EL (cell line): ENCODE data around the gene ESRRG.

Experiments
- DNase-seq: peaks from one replicate; pipeline ENCODE4 v3.0.0-alpha.2; 2016

The ESRRG gene

DNA sequence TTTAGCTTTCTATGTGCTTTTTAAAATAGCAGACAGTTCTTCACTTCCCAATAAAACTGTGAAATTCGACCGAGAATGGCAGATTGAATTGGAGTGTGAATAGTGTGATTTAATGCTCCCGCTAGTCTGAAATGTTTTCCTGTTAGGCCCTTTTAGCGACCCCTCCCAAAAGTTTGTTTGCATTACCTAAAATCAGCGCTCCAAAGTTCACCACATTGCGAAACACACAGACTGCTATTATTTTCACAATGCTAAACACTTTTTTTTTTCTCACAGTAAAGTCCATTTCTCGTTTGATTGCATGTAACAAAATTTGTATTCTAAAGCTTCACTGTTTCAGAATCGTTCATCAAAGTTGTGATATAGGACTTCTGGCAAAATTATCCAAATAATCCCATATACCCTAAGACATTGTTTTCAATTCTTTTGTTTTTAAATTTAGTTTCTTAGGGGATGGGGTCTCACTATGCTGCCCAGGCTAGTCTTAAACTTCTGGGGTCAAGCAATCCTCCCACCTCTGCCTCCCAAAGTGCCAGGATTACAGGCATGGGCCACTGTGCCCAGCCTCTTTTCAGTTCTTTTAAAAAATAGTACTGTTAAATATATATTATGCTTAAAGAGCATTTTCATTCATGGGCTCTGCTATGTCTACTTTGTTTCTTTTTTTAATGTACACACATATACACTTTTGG lies 223.5 kb downstream of the ESRRG start:
- no peak for DNase-seq

- DNase-seq = peak; percentile 3
Observed at GRCh38 chr1:216498277-216498676, 225.0 kb downstream of the ESRRG start.

DNA sequence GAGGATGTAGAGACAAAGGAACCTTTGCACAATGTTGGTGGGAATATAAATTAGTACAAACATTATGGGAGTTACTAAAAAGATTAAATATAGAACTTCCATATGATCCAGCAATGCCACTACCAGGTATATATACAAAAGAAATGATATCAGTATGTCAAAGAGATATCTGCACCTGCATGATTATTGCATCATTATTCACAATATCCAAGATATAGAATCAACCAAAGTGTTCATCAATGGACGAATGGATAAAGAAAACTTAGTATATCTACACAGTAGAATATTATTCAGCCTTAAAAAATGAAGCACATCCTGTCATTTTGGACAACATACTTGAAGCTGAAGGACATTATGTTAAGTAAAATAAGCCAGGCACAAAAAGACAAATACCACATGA lies 238.2 kb downstream of the ESRRG start:
- no peak for DNase-seq

GRCh38 chr1:216483672-216484401 lies 239.4 kb downstream of the ESRRG start:
- no peak for DNase-seq

DNA sequence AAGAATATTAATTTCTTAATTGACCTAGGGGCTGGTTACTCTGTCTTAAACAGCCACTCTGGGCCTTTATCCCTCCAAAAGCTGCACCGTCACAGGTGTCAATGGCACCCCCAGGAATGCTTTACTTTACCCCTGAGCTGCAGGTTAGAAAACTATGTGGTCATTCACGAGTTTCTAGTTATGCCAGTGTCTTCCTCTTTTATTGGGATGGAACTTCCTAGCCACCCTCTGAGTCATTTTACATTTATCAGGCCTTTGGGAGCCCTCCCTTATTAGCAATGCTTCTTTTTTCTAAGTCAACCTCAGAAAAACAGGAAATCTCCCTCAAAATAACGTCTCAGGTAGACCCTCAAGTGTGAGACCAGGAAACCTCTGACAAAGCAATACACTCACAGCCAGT lies 240.6 kb downstream of the ESRRG start:
- DNase-seq = no peak

DNA sequence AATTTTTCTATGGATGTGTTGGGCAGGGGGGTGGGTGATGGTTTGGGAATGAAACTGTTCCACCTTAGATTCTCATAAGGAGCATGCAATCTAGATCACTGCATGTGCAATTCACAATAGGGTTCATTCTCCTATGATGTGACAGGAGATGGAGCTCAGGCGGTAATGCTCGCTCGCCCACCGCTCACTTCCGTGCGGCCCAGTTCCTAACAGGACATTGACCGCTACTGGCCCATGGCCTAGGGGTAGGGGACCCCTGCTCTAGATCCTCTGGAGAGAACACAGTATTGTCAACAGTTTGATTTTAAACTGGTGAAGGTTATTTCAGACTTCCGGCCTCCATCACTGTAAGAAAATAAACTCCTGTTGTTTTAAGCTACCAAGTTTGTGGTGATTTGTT lies 245.0 kb downstream of the ESRRG start:
- DNase-seq = no peak

DNA sequence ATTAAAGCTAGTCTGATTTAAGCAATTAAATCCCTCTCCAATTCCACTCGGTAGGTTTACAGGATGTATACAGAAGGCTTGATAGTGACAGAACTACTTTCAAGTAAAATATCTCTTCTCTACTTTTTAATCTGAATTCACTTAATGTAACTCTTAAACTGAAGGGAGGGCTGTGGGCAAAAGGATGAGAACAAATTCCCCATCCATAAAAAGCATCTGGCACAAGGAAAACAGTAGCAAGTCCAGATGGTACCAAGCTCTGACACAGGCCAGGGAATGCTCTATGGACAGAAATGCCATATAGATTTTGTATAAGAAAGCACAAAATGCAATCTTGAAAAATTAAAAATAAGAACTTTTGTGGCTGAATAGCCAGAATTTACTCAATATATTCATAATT lies 246.9 kb downstream of the ESRRG start:
- no peak for DNase-seq

DNA sequence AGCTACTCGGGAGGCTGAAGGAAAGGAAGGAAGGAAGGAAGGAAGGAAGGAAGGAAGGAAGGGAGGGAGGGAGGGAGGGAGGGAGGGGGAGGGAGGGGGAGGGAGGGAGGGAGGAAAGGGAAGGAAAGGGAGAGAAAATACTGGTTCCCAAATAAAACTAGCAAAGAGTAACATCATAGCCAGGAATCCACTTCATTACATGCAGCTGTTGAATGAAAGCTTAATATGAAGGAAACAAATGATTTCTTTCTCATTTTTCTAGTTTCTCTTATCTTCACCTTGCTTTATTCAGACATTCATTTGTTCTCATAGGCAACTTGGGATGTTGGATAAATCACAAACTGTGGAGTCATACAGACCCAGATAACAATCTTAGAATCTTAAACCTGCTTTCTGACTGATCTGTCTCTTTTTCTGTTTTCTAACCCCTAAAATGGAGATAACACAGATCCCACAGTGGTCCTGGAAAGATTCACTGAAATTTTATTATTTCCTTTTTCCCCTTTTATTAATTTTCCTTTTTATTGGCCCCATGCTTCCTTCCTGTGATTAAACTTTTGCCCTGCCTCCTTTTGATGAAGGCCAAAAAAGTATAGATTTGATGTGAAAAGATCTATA lies 247.5 kb downstream of the ESRRG start:
- no peak for DNase-seq

DNA sequence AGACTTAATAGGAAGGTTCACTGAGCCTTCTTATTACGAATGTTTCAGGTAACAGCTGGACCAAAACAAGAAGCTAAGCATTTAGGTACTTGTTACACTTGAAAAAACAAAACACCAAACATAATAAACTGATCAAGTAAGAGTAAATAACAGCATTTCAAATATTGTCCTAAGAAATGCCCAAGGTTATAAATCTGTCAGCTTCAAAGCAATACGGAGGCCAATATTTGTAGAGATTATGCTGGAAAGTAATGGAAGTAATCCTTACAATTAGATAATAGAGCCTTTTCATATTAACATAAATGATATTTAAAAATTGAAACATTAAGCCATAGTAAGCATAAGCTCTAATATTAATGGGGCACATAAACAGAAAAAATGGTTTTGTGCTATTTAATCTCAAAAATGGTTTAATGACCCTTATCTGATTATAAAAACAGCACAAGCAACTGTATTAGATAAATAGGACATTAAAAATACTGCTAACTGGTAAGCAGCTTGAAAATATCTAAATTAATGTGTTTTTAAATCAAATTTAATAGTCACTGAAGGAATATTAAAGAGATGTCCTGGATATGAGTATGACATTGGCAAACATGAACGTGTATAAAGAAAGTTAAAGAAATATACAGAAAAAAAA lies 256.9 kb downstream of the ESRRG start:
- DNase-seq = no peak

DNA sequence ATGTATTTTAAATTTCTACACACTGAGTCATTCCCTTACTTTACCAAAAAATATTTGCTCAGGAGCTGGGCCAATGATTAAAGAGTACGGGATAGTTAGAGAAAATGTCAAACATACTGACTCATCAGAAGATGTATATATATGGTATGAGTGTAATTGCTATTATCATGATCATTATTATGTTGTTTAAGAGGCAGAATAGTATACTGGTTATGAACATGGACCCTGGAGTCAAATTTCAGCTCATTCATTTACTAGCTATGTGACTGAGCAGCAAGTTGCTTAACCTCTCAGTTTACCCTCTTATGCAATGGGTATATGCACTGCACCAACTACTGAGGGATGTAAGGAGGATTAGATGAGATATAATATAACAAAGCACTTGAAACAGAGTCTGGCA lies 258.7 kb downstream of the ESRRG start:
- DNase-seq = peak; percentile 94

DNA sequence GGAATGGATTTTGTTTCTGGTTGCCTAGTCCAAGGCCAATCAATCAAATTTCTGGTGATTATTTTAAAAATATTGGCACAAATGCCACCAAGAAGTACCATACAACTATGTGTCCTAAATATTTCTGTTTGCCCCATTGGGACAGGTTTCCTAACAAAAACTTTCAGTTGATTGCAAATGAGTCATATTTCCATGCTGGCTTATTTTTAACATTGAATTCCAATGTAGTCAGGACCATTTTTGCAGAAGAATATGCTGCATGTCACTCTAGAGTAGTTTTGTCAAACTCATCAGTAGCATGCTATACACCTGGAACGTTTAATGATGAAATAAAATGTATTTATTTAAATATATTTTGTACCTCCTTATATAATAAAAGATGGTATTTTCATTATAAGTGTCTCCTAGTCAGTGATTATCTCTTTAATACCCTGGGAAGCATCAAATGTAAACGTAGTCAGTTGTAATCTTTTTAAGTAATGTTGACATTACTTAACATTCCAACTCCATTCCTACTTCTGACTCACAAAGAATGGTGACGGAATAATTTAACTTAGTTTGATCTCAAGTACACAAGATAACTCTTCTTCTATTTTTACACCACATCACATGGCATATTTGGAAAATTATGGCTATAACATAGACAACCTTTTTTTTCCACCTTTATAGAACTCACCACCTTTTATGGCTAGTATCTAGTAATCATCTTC lies 261.0 kb downstream of the ESRRG start:
- DNase-seq = peak; percentile 66

DNA sequence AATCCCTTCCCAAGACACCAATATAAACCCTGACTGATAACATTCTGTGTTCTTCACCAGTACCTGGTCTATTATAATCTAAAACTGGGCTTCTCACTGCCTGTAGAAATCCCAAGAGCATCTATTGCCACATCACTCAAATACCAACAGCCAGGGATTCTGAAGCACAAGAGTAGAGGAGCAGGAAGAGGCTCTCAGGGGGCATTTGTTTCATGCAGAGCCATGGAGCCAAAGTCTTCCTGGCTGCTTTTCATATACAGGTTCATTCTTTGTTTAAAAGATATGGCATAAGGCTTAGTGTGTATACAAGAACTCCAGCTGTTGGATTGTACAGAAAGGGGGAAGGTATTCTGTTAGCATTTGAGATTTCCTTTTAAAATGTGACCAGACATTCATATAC lies 261.8 kb downstream of the ESRRG start:
- peak; percentile 19 for DNase-seq

GRCh38 chr1:216459651-216460207 lies 263.5 kb downstream of the ESRRG start:
- DNase-seq = no peak

GRCh38 chr1:216458812-216459211 lies 264.4 kb downstream of the ESRRG start:
- DNase-seq = peak; percentile 13

DNA sequence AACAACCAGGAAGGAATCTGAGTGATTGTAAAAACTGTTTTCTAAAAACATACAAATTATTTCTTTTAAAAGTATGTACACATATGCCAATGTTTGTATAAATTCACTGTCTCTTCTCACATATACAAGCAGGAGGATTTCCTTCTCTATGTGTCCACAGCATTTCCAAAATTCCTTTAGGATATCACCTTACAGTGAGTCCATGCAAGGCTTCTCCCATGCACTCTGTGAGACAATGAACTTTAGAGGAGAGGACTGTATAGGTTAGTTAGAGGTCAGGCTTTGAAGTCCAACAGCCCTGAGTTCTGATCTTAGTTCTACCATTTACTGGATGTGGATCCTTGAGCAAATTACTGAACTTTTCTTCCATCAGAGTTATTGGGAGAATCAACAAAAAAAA lies 265.9 kb downstream of the ESRRG start:
- peak; percentile 15 for DNase-seq

- peak; percentile 87 for DNase-seq
Observed at GRCh38 chr1:216456682-216457081, 266.5 kb downstream of the ESRRG start.

DNA sequence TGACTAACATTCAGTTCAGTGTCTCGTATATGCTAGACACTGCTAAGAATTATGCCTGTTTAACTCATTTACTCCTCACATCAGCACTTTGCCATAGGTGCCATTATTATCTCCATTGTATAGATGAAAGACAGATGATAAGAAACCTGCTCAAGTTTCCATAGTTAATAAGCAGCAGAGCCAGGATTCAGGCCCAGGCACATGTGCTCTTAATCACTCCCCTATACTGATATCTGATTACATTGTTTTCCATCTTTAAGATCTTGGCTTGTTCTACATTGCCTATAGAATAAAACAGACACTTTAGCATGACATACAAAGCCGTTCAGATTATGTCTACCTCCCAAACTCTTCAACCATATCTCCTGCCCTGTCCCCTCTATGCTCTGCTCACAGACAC lies 269.5 kb downstream of the ESRRG start:
- DNase-seq = no peak
